Skin epidermis (tissue), 12 donors: ENCODE data around the gene PTPRM.

Experiments used
- H3K27ac ChIP-seq, 21 experiments: fragments of 200-600 bp; sonication (generic) in 11 of 21; one replicate each; pipeline ENCODE4 v1.5.0; 2020; ENCODE audit warnings: mild to moderate bottlenecking in 3 of 21, inconsistent platforms in 2 of 21, moderate library complexity in 2 of 21
- H3K4me3 ChIP-seq, 7 experiments: fragments of 200-600 bp; sonication (generic) in 2 of 7; one replicate each; pipeline ENCODE4 v1.5.0; 2020; ENCODE audit warnings: inconsistent platforms in 2 of 7, mild to moderate bottlenecking in 2 of 7, moderate library complexity in 1 of 7

PTPRM gene

DNA sequence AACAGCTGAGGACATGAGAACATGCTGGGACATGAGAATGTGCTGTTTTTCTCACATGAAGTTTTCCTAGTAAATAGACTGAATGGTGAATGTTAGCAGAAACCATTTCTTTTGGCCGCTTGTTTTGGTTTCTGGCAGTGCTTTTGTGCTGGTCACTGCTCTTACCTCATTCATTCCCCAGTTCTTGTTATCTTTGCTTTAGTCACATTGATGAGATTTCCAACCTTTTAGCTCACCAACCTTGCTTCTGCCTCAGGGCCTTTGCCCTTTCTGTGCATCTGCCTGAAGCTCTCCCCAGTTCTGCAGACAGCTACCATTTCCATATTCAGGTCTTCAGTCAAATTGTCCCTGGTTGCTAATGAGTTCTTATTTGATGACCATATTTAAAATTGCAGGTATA is 91.6 kb downstream of the PTPRM start:
- no peak overlapping the region for H3K27ac ChIP-seq
- no peak overlapping the region for H3K4me3 ChIP-seq

DNA sequence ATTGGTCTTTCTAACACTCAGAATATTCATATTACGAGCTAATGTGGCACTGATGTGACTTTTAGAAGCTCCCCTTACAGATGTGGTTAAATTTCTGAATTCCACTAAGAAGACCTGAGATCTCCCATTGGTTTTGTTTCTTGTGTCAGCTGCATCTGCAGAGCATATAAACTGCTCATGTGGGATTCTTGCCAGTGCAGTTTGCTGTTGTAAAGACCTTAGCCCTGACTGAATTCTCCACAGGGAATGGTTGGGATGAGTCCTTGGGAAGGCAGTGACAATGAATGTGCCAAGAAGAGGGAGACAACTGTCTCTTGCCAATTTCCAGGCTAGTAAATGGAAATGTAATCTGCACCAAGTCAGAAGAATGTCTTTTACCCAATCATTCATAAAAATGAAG is 94.1 kb downstream of the PTPRM start:
- no peak overlapping the region for H3K27ac ChIP-seq

GRCh38 chr18:7662866-7663265 is 95.8 kb downstream of the PTPRM start:
- H3K4me3 ChIP-seq, result no peak overlapping the region
- H3K27ac ChIP-seq, result no peak overlapping the region

More for the DNA sequence above, 94.1 kb downstream of the PTPRM start:
- no peak overlapping the region for H3K4me3 ChIP-seq

DNA sequence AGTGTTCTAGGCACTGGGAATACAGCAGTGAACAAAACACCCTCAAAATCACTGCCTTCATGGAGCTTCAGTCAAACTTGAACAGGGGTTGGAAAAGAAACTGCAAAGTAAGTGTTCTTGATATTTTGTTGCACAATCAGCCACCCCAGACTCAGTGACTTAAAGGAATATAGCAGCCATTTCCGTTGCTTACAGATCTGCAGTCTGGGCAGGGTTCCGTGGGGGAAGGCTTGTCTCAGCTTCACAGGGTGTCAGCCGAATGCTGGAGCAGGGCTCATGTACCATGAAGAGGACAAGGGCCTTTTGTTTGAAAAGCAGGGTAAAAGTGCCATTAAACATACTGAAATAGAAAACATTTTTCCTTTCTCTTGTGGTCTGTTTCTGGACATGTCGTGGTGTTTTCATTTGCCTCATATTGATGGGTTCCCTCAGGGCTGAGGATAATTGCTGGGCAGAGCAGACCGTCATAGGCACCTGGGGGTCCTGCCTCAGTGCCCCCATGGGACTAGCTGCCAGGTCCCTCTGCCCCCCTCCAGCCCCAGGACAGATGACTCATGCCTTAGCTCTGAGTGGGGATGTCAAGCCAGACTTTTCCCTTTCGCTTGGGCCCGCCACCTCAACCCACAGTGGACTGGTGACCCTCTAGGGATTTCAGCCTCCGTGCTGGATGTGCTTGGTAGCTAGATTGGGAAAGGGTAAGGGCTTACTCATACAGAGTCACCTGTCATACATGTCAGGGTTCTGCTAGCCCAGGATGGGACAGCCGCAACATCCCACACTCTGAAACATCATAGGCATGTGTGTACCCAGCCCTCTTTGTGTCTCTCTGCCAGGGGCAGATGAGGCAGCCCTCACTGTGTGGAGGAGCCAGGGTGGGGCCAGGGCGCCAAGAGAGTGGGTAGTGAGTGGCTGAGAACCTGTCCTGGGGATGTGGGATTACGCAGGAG is 96.5 kb downstream of the PTPRM start:
- H3K4me3 ChIP-seq, result no peak overlapping the region

DNA sequence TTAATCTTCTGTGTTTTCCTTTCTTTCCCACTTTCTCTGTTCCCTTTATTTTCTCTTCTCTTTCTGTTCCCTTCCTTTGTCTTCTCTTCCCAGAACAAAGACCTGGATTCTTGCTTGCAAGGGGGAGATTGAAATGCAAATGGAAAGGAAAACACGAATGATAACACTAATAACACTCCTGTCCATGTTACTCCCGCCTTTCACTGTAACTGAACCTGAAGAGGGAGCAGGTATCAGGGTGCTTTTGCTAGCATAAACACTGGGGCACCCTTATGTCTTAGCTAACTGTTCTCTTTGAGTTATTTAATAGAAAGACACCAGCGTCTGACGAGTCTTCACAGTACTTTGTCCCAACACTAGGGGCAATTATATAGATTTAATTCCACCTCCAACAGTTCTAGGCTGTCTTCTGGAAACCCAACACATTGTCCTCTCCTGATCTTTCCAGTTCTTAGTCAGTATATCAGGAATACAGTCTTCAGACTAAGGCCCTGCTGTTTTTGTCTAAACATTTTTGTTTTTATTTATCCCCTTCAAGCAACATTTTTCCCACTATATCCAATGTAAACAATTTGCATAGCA is 99.2 kb downstream of the PTPRM start:
- no peak overlapping the region for H3K4me3 ChIP-seq
- H3K27ac ChIP-seq, result no peak overlapping the region

More for the DNA sequence above, 96.5 kb downstream of the PTPRM start:
- no peak overlapping the region for H3K27ac ChIP-seq

GRCh38 chr18:7668392-7668791 is 101.3 kb downstream of the PTPRM start:
- no peak overlapping the region for H3K4me3 ChIP-seq
- no peak overlapping the region for H3K27ac ChIP-seq

DNA sequence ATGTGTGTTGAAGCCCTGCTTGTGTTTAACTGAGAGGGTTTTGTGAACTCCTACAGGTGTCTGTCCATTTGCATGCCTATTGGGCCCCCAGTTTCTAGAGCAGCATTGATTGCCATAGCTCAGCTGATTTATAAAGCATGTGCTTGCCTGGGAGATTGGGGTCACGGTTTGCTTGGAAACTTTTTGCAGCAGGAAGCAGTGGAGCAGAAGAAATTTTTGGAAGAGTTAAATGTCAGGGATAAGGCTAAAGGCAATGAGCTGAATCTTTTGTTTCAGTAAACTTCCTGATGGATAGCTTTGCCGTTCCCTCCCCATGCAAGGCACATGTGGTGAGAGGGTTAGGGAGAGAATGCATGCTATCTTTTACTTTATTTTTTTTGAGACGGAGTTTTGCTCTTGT is 102.2 kb downstream of the PTPRM start:
- Histone ChIP-seq H3K4me3 (no peak overlapping the region), H3K27ac (no peak overlapping the region)

DNA sequence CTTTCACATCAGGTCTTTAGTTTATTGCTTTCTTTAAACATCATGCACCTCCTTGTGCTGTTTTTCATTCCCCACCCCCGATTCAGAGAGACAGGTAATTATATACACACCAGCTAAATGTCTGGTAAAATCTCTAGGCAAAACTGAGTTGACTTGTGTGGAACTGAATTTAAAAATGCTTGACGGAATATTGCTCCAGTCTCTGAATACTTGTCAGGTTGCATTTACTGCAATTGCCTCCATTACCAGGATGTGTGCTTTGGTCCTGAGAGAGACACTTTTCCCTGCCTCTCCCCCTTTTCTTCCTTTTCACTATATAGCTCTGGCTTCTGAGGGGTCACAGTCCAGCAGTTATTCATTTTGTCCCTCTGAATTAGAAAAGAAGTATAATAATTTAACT is 104.0 kb downstream of the PTPRM start:
- Histone ChIP-seq H3K4me3 (no peak overlapping the region), H3K27ac (no peak overlapping the region)

- no peak overlapping the region for H3K4me3 ChIP-seq
- no peak overlapping the region for H3K27ac ChIP-seq
Measured at GRCh38 chr18:7676253-7676873, 109.2 kb downstream of the PTPRM start.

DNA sequence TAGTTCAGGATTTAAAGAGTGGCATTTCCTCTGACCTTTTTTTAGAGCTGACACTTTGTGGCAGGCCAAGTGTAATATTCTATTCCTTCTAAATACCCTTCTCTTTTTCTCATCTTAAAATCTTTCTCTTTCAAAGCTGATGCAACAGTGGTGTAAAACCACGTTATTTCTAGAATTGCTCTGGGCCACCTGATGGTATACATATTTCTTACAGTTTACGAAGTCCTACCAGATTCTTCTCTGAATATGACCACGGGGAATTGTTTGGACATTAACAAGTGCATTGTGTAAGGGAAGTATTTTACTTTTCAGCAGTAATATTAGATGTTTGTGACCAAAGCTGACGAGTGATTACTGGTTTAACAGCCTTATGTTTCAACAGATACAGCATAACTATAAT is 109.9 kb downstream of the PTPRM start:
- Histone ChIP-seq H3K4me3 (no peak overlapping the region), H3K27ac (no peak overlapping the region)

DNA sequence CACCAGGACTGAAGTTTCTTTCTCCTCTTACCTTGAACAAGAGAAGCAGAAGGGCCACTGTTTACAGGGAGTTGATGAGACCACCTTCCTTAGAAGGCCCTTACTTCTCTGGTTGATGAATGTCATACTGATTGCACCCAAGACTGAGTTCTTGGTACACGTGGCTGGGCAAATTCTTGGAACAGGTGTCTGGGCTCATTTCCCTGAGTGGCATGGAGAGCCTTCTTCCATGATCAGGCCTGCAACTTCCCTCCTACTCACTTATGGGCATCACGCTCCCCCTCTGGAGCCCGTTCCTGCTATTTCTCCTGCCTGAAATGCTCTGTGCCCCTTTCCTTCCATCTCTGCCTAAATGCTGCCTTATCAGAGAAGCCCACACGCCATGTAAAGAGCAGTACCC is 110.3 kb downstream of the PTPRM start:
- Histone ChIP-seq H3K27ac (no peak overlapping the region), H3K4me3 (no peak overlapping the region)

- Histone ChIP-seq H3K27ac (no peak overlapping the region), H3K4me3 (no peak overlapping the region)
Measured at GRCh38 chr18:7678389-7678788, 111.3 kb downstream of the PTPRM start.

GRCh38 chr18:7678801-7679200 is 111.7 kb downstream of the PTPRM start:
- no peak overlapping the region for H3K4me3 ChIP-seq
- no peak overlapping the region for H3K27ac ChIP-seq

DNA sequence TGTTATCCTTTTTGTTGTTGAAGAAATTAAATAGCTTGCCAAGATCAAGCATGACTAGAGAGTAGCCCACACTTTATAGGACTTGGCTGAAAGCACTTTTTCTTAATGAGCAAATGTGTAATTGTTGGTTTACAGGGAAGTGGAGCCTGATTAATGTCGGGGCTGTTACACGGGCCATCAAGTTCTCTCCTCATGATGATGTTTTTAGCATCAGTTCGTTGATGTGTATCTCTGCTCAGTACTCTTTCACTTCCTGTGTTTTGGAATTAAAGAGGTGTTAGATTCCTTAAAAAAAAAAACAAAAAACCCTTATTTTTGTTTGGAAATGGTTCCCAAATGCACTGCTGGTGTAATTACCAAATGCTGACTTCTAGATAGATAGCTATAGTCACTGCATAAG is 114.2 kb downstream of the PTPRM start:
- no peak overlapping the region for H3K27ac ChIP-seq
- H3K4me3 ChIP-seq, result no peak overlapping the region

DNA sequence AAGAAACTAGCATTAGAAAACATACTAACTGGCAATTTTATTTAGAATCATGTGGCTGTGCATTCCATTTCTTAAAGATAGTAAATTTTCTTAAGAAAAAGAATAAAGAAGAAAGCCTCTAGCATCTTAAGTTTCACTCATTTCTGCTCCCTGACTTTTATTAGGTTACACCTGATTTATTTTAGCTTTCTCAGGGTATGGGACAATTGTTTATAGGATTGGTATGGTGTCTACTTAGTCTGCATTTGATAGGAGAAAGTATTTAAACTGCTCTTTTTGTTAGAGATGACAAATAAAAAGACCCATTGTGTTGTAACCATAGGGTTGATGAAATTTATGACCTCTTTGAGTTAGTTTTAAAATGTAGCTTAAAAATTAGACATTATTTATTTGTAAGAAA is 115.2 kb downstream of the PTPRM start:
- Histone ChIP-seq H3K27ac (no peak overlapping the region), H3K4me3 (no peak overlapping the region)

- no peak overlapping the region for H3K4me3 ChIP-seq
Measured at GRCh38 chr18:7683753-7684152, 116.6 kb downstream of the PTPRM start.

GRCh38 chr18:7684357-7684756 is 117.2 kb downstream of the PTPRM start:
- Histone ChIP-seq H3K4me3 (no peak overlapping the region), H3K27ac (no peak overlapping the region)

More at GRCh38 chr18:7683753-7684152, 116.6 kb downstream of the PTPRM start:
- H3K27ac ChIP-seq, result no peak overlapping the region

DNA sequence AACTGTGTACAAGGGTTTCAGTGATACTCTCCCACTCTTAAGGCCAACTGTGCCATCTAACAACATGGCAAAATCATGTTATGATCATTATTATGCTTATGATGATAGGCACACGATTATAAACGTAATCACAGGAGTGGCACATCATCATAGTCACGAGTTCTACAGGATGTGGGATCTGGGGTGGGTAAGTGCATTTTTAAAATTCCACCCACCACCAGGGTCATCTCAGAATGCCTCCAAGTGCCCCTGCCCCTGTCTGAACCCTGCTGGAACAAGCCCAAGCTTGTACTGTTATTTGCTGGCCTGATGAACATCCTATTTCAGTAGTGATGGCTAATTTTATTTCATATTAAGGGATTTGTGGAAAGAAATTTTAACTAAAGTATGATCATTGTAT is 117.8 kb downstream of the PTPRM start:
- Histone ChIP-seq H3K4me3 (no peak overlapping the region), H3K27ac (no peak overlapping the region)

GRCh38 chr18:7686278-7686677 is 119.2 kb downstream of the PTPRM start:
- no peak overlapping the region for H3K27ac ChIP-seq
- H3K4me3 ChIP-seq, result no peak overlapping the region

- Histone ChIP-seq H3K4me3 (no peak overlapping the region), H3K27ac (no peak overlapping the region)
Measured at GRCh38 chr18:7688580-7688979, 121.5 kb downstream of the PTPRM start.

- no peak overlapping the region for H3K4me3 ChIP-seq
- H3K27ac ChIP-seq, result no peak overlapping the region
Measured at GRCh38 chr18:7691206-7691605, 124.1 kb downstream of the PTPRM start.
